Retinal pigment epithelial cell (primary cell): ENCODE data around the gene FZD7.

Experiments
- DNase-seq: peaks from one replicate; pipeline ENCODE4 v3.0.0-alpha.2; 2010; ENCODE audit warnings: low read depth
- H3K4me3 ChIP-seq: 2 replicates; pipeline ENCODE4 v1.5.1; 2011; ENCODE audit warnings: mild to moderate bottlenecking, low read length, control low read depth, moderate library complexity
- TF ChIP-seq, protein P1 (sequence below): conservative IDR thresholded peaks from 2 replicates; pipeline ENCODE4 v1.5.1; 2011; ENCODE audit warnings: low read depth, low read length, control low read depth, inconsistent platforms

Gene FZD7

DNA sequence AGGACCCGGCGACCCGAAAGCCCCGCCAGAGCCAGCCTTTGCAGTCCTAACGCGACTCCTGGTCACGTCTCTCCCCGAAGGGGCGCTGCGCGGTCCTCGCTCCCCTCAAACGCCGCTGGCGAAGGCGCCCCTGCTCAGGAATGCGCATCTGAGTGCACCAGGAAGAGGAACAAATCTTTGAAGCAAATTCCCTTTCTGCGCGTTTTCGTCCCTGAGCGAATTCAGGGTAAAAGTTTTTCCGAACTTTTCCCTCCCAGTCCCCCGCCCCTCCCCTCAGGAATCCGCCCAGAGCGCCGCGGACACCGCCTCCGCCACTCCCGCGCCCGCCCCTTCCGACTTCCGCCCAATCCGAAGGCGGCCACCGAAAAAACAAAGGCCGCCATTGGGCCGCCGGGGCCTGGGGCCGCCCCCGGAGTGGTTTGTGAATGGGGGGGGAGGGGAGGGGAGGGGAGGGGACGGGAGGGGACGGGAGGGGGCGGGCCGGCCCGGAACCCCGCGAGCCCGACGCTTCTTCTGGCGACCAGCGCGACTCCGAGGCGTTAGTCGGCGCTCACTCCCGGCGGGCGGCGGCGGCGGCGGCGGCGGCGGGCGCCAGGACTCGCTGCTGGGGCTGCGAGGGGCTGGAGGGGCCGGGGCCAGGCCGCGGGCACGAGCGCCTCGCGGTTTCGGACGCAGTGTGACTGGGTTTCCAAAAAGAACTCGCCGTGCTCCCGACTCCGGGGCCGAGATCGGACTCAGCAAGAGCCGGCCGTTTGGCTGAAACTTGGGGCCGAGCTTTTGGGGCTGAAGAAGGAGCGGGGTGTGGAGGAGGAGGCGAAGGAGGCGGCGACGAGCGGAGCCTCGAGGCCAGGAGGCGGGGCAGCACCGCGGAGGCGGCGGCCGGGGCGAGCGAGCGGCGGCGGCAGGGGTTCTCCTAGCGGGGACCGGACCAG, at the start of gene FZD7:
FZD7 (plus strand) TSS at position 539 of the 932 bp plus-strand sequence. CDS start 793 bp downstream, outside the sequence.
- peak; percentile 57 for DNase-seq
- TF ChIP-seq, protein P1, sequence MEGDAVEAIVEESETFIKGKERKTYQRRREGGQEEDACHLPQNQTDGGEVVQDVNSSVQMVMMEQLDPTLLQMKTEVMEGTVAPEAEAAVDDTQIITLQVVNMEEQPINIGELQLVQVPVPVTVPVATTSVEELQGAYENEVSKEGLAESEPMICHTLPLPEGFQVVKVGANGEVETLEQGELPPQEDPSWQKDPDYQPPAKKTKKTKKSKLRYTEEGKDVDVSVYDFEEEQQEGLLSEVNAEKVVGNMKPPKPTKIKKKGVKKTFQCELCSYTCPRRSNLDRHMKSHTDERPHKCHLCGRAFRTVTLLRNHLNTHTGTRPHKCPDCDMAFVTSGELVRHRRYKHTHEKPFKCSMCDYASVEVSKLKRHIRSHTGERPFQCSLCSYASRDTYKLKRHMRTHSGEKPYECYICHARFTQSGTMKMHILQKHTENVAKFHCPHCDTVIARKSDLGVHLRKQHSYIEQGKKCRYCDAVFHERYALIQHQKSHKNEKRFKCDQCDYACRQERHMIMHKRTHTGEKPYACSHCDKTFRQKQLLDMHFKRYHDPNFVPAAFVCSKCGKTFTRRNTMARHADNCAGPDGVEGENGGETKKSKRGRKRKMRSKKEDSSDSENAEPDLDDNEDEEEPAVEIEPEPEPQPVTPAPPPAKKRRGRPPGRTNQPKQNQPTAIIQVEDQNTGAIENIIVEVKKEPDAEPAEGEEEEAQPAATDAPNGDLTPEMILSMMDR: peak; percentile 34
- peak within 1 kb of the TSS; percentile 78 for H3K4me3 ChIP-seq

DNA sequence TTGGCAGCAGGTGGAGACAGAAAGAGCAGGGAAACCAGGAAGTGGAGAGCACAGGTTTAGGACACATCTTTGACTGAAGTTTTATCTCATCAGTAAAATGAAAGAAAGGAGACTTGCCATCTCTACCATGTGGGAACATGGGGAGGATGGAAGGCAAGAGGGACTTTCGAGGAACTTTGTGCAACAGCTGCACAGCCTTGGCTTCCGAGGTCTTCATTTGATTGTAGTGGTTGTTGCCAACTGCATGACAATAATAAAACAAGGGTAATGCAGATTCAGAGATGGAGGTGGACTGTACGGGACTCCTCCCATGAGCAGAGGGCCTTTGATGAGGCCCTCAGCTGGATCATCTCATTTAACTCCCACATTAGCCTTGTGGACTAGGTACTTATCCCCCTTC, 49.3 kb upstream of the FZD7 start:
- no peak overlapping the region for H3K4me3 ChIP-seq
- DNase-seq: no peak
- TF ChIP-seq, protein P1: no peak

DNA sequence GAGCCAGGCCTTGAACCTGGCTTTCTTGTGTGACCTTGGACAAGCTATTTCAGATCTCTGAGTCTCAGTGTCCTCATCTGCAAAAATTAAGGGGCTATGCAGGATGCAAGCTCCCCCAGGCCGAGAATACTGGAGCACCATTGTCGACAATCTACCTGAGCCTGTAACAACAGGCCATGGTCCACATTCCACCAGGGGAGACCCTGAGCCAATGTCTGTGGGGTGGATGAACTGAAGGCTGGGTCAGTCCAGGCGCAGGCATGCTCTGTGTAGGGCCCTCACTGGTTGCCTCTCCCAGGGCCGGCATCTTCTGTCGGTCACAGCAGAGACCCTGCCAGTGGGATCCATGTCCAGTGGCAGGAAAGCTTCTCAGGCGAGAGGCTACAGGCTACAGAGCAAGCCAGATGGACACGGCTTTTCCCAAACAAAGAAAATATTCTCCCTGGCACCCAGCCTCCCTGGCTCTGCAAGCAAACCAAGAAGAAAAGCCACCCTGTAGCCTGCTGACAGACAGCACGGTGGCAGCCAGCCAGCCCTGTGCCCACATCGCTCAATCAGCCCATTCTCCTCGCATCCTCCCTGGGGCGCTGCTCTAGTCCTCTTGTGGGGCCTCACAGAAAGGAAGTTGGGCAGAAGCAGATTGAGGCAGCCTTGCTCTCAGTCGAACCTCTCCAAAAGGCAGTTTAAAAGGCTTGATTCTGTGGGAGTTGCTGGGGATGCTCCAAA, 48.7 kb upstream of the FZD7 start:
- TF ChIP-seq, protein P1: peak; percentile 12
- no peak for DNase-seq
- H3K4me3 ChIP-seq: no peak overlapping the region

DNA sequence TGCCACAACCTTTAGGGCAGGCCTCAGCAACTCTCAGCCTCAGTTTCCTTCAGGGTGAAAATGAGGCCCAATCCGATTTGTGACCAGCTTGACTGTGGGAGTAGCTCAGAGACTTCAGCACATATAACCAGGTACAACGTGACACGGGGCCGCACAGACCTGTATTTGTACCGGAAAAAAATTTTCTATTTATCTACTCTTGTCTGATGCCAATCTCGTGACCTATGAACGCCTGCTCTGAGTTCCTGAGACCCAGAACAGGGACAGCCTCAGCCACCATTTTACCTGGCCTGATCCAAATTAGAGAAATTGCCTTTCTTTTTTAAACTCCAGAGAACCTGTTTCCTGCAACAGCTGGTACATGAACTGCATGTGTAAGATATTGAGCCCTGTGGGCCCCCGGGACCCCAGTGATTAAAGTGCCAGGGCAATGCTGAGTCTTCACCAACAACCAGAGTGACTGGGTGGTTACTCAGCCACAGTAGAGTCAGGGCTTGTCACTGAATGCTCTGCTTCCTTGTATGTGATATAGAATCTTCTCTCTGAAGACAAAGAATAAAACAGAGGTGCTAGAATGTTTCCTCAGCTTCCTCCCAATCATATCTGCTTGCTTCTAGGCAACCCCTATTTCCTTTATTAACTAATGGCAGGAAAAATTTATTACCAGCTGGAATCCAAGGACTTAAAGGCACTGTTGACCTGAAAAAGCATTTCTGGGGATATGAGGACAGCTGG, 47.8 kb upstream of the FZD7 start:
- no peak for DNase-seq
- TF ChIP-seq, protein P1: no peak
- H3K4me3 ChIP-seq: no peak overlapping the region

DNA sequence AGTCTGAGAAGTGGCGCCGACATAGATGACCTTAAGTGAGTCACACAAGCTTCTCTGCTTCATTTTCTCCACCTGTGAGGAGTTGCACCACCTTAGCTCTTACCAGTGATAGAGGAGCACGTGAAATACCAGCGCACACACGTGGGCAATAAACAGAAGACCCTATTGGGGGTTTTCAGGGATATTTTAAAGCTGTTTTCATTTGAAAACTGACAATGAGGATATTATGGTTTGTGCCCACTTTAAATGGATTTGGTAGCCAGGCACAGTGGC, 47.3 kb upstream of the FZD7 start:
- no peak overlapping the region for H3K4me3 ChIP-seq
- no peak for DNase-seq
- TF ChIP-seq, protein P1: no peak

DNA sequence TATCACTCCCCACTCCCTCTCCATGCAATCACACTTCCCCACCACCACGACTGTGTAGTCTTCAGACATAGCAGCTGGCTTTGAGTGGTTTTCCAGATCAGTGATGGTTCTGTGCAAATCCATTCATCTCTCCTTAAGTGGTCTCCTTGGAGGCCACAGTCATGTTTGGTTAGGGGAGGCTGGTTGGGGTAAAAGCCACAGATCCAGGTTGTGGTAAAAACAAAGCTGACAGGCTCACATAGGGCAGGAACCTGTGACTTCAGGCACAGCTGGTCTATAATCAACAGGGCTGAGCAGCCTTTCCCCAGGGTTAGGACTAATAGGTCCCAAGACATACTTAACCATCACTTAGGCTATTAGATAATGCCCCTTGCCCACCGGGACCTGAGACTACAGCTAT, 46.2 kb upstream of the FZD7 start:
- TF ChIP-seq, protein P1: no peak
- H3K4me3 ChIP-seq: no peak overlapping the region
- DNase-seq: no peak
